GM15510 (cell line): ENCODE data around the gene FBXL15.

ENCODE experiments used
- POLR2A ChIP-seq: IDR thresholded peaks from 3 replicates; pipeline ENCODE4 v1.6.1; 2011; ENCODE audit warnings: borderline replicate concordance; ENCODE audit not compliant: insufficient read length; ENCODE audit errors: extremely low read depth

The FBXL15 gene

GRCh38 chr10:102403115-102403514, 17.5 kb upstream of the FBXL15 start:
- peak; percentile 14 for TF ChIP-seq POLR2A

DNA sequence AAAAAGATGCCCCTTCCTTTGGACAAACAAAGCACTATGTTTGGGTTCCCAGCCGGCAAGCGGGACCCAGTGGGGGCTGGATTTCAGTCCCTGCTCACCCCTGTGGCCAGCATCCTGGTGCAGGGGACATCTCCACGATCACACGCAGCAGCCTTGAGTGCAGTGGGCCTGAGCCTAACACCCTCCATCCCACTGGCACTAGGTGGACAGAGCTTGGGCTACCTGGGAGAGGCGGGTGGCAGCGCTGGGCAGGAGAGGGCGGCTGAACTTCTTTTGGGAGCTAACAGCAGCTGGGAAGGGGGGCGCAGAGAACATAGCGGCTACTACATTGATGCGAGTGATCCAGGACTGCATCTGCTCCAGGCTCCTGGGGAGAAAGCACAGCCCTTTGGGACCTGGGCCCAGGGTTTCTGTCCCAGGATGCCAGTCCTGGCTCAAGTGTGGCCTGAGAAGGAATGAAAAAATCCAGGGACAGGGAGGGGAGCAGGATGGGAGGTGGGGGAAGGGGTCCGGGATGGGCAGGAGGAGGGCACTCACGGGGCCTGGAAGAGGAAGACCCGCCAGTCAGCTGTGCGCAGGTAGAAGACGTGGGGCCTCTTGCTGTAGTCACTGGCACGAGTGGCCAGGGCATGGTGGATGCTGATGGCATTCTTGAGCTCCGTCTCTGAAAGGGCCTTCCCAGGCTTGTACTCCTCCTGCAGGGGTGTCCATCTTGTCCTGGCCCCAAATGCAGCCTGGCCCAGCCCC, 16.1 kb upstream of the FBXL15 start:
- TF ChIP-seq POLR2A, result peak; percentile 16

DNA sequence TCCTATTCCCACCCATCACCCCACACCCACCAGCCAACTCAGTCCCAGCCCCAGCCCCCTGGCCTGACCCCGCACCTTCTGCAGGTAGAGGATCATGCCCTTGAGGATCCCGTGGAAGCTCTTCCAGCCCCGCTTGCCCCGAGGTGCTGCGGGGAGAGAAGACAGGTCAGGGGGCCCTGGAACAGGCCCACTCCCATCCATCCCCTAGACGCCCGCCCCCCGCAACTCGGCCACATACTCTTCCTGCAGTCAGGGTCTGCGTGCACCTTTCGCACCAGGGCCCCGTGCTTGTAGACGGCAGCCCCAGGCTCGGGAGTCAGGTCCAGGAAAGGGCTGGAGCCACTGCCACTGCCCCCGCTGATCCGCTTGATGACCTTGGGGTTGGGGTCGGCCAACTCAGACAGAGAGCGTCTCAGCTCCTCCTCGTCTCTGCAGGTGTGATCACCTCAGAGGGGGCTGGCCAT, 15.5 kb upstream of the FBXL15 start:
- peak; percentile 10 for TF ChIP-seq POLR2A

DNA sequence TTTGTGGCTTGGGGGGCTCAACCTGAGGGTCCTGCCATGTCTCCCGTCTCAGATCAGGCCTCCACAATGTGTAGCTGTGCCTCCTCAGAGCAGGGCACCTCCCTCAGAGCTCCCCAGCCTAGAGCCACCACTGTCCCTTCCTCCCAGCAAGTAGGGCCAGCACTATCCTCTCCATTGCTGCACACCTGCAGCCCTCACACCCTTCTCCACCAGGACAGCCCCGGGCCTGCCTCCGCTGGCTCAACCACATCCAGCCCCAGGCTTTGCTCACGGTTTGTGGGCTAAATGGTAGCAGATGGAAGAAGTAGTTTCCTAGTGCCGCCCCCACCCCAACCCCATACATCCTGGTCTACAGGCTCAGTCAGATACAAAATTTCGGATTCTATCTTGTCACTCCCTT, 15.0 kb upstream of the FBXL15 start:
- no peak for TF ChIP-seq POLR2A

DNA sequence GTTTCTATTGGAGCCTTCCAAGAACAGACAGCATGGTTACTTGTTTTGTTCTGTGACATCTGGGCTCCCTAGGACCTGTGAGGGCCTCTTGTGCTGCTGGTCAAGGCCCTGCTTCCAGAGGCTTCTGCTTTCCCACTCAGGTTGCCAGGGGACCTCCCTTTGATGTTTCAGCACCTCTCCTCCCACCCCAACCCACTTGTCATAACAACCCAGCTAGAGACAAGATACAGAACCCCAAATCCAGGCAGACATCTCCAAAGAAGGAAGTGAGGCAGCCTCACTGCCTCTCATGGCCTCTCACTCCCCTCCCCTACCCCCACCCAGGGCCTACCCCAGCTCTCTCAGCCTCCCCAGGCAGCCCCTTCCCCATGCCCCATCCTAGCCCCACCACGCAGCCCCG, 13.8 kb upstream of the FBXL15 start:
- TF ChIP-seq POLR2A, result no peak

GRCh38 chr10:102407425-102408130, 13.1 kb upstream of the FBXL15 start:
- TF ChIP-seq POLR2A, result no peak

DNA sequence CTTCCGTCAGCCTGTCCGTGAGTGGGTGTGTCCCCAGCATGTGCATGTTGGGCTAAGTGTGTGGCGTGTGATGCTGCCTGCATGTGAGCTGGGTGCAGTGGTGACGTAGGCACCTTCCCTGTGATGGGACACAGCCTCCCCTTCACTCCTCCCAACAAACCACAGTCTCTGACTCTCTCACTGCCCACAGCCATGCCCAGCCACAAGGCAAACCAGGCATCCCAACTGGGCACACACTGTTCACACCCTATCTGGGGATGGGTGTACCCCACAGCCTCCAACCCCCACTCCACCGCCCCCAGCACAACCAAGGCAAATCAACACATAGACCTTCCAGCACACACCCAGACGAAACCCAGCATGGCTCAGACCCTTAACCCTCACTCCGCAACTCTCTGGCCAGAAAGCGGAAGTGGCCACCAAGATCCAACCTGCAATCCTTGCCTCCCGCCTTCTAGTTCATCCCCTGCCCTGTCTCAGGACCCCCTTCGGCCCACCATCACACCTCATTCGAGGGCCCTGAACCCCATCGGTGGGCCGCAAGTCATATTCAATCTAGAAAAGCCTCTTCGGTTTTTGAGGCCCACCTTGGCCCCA, 12.4 kb upstream of the FBXL15 start:
- TF ChIP-seq POLR2A, result no peak

GRCh38 chr10:102408728-102409603, 11.7 kb upstream of the FBXL15 start:
- no peak for TF ChIP-seq POLR2A

- TF ChIP-seq POLR2A, result no peak
These were observed 10.8 kb upstream of the FBXL15 start for GRCh38 chr10:102409604-102410428.

DNA sequence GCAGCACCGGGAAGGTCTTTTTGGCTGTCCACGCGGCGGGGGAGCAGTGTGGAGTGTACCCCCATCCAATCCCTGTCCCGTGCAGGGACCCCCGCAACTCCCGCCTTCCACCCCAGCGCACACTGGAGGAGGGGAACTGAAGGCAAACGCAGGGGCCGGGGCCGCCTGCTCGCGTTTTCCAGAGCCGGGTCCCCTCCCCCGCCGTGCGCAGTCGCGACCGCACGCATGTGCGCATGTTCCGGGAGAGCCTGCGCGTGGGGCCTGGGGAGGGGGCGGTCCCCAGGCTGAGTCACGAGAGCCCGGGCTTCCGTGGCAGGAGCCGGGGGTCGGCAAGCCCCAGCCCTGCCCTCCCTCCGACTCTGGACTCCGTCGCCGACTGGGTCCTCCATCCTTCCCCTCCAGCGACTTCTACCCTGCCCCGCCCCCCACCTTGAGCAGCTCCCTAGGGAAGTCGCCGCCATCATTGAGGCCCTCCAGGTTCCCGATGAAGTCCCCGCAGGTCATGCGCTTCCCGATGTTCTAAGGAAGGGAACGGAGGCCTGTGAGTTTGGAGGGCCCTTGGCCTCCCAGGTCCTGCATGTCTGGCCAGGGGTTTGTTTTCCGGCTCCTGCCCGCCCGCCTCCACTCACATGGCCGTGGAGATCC, 10.1 kb upstream of the FBXL15 start:
- TF ChIP-seq POLR2A, result no peak

- no peak for TF ChIP-seq POLR2A
These were observed 9.0 kb upstream of the FBXL15 start for GRCh38 chr10:102411341-102412255.

GRCh38 chr10:102412293-102412692, 8.3 kb upstream of the FBXL15 start:
- no peak for TF ChIP-seq POLR2A
